K562 (cell line): ENCODE measurements around the gene CD19.

Source experiments
- BHLHE40 ChIP-seq: IDR thresholded peaks from 2 replicates; pipeline ENCODE4 v1.6.1; 2011; ENCODE audit warnings: low read length, improper control_type of control experiment
- CEBPB ChIP-seq: fragments of 450-650 bp; IDR thresholded peaks from 2 replicates; pipeline ENCODE4 v1.6.1; 2016; ENCODE audit warnings: missing genetic modification characterization, missing compliant biosample characterization
- CEBPZ ChIP-seq: fragments of 150-350 bp; IDR thresholded peaks from 2 replicates; pipeline ENCODE4 v1.6.1; 2014; ENCODE audit warnings: low read depth, mild to moderate bottlenecking, low read length, borderline replicate concordance
- EZH2 ChIP-seq: IDR thresholded peaks from 2 replicates; pipeline ENCODE4 v1.6.1; 2012; ENCODE audit warnings: low read depth, mild to moderate bottlenecking, inconsistent platforms, low read length, borderline replicate concordance
- JUNB ChIP-seq: fragments of 450-650 bp; formaldehyde crosslinking; conservative IDR thresholded peaks from 2 replicates; pipeline ENCODE4 v1.4.0; 2020; ENCODE audit warnings: mild to moderate bottlenecking
- MXD1 ChIP-seq: fragments of 250-450 bp; sonication (Bioruptor Pico); IDR thresholded peaks from 2 replicates; pipeline ENCODE4 v1.8.0; 2021; ENCODE audit warnings: borderline replicate concordance, mild to moderate bottlenecking, moderate library complexity; ENCODE audit not compliant: poor library complexity, severe bottlenecking
- MYC ChIP-seq, 2 experiments: fragments of 250-450 bp in 1 of 2; sonication (Bioruptor Pico) in 1 of 2; IDR thresholded peaks; 2 replicates each; pipeline versions ENCODE4 v1.5.1 to v1.6.1; 2012 to 2021; ENCODE audit warnings: low read depth in 2 of 2, borderline replicate concordance in 1 of 2, improper control_type of control experiment in 1 of 2, low read length in 1 of 2, mild to moderate bottlenecking in 1 of 2, moderate library complexity in 1 of 2
- NBN ChIP-seq: fragments of 450-650 bp; IDR thresholded peaks from 2 replicates; pipeline ENCODE4 v1.6.1; 2016; ENCODE audit warnings: low read depth, mild to moderate bottlenecking
- NONO ChIP-seq, 2 experiments: fragments of 200-400 bp in 1 of 2; fragments of 450-650 bp in 1 of 2; formaldehyde crosslinking in 1 of 2; IDR thresholded peaks; 2 replicates each; pipeline ENCODE4 v1.6.1; 2017; ENCODE audit warnings: low read depth in 2 of 2, mild to moderate bottlenecking in 2 of 2, moderate library complexity in 2 of 2, low read length in 1 of 2

- TF ChIP-seq NBN: no peak
- no peak for TF ChIP-seq NONO (IDR thresholded peaks at IDR 0.05; ENCODE audit: low read depth in 2 of 2, low read length in 1 of 2)
- TF ChIP-seq CEBPZ: no peak
- no peak for TF ChIP-seq JUNB (CRISPR knock-in tag)
- TF ChIP-seq BHLHE40: no peak
- no peak for TF ChIP-seq MYC (IDR thresholded peaks at IDR 0.05; ENCODE audit: low read depth, low read length)
- no peak for TF ChIP-seq MYC (CRISPR knock-in tag; IDR thresholded peaks at IDR 0.05; ENCODE audit: borderline replicate concordance, low read depth)
- TF ChIP-seq EZH2: no peak
- no peak for TF ChIP-seq CEBPB (tag)
- no peak for TF ChIP-seq MXD1
Observed at GRCh38 chr16:28930203-28930602, 1.6 kb upstream of the CD19 start.
